Measurements from ENCODE around the gene CFAP92. TPM values are rescaled to one million over a fixed set of nuclear protein-coding genes. Genes with fewer than 3 reads are reported as not detected.

The CFAP92 gene
- total RNA-seq, 1 experiment from 2014 or later, result 0.92 TPM

GRCh38 chr3:129016720-129017483 lies 23.0 kb upstream of the CFAP92 start:
- H3K14ac ChIP-seq (ENCODE audit: insufficient read depth, low read length), result no peak overlapping the region
- TF ChIP-seq CTCF (conservative IDR thresholded peaks at IDR 0.05), result no peak
- Mint-ChIP-seq H3K9me3 (no peaks in the 10 kb centered on the region), H3K27ac (no peak overlapping the region; a peak in 1 of 7 replicates), H3K27me3 (ENCODE audit: low read depth) (peaks cover 13% of the 10 kb centered on the region), H3K4me1 (peaks cover 2 to 15% of the 10 kb centered on the region in 2 experiments), H3K36me3 (ENCODE audit: insufficient read depth in 1 of 3, low read depth in 3 of 3) (no peaks in the 10 kb centered on the region), H3K4me3 (no peak overlapping the region)
- H3K9me3 ChIP-seq (ENCODE audit: control insufficient read depth, low read depth, low read length), result no peaks in the 10 kb centered on the region
- no peak overlapping the region for H3K27ac ChIP-seq (ENCODE audit: insufficient read length, low read depth, low read length)
- H2BK120ac ChIP-seq (ENCODE audit: low read depth, low read length, poor library complexity, severe bottlenecking), result no peak overlapping the region
- no peaks in the 10 kb centered on the region for H3K79me1 ChIP-seq (ENCODE audit: insufficient read depth, low read depth, low read length, poor library complexity, severe bottlenecking)
- H3K56ac ChIP-seq (ENCODE audit: insufficient read length, low read depth, low read length), result no peak overlapping the region
- no peak overlapping the region for H2AK5ac ChIP-seq (ENCODE audit: insufficient read length, low read length)
- no peaks in the 10 kb centered on the region for H3K4me1 ChIP-seq (ENCODE audit: insufficient read depth, low read length)
- no peak overlapping the region for H4K91ac ChIP-seq (ENCODE audit: insufficient read length, low read depth, low read length)
- no peak overlapping the region for H3K4ac ChIP-seq (ENCODE audit: low read depth, low read length)
- no peaks in the 10 kb centered on the region for H3K79me2 ChIP-seq (ENCODE audit: insufficient read depth, low read length)
- H4K20me1 ChIP-seq (ENCODE audit: control insufficient read depth, insufficient read depth, insufficient read length), result no peaks in the 10 kb centered on the region
- no peak overlapping the region for H2BK20ac ChIP-seq (ENCODE audit: low read depth, low read length, poor library complexity, severe bottlenecking)
- no peak overlapping the region for H3K18ac ChIP-seq (ENCODE audit: insufficient read length, low read depth, low read length)
- no peak overlapping the region for H3T11ph ChIP-seq (ENCODE audit: low read length)
- H4K5ac ChIP-seq (ENCODE audit: insufficient read length, low read depth, low read length), result no peak overlapping the region
- no peak overlapping the region for H3K23ac ChIP-seq (ENCODE audit: insufficient read length, low read depth, low read length)
- no CpG with 5 or more reads among the region's 14 CpGs for WGBS (ENCODE audit: extremely low coverage, insufficient read length, low lambda C conversion rate)
- no peaks in the 10 kb centered on the region for H3K23me2 ChIP-seq (ENCODE audit: insufficient read length, low read depth, low read length, poor library complexity, severe bottlenecking)
- H3K27me3 ChIP-seq (ENCODE audit: insufficient read depth, low read length), result no peaks in the 10 kb centered on the region
- H3K9ac ChIP-seq (ENCODE audit: extremely low read depth, insufficient read length, low read length), result no peak overlapping the region
- no peak for DNase-seq
- no peak overlapping the region for H2BK15ac ChIP-seq (ENCODE audit: low read depth, low read length)
- no peak overlapping the region for H2BK12ac ChIP-seq (ENCODE audit: insufficient read length, low read depth, low read length)
- H2AFZ ChIP-seq (ENCODE audit: low read length), result no peak overlapping the region
- no peak overlapping the region for H4K8ac ChIP-seq (replicated peaks; ENCODE audit: insufficient read length, low read depth, low read length)
- no peak overlapping the region for H2BK5ac ChIP-seq (ENCODE audit: insufficient read length, low read length)
- no peak overlapping the region for H3K4me2 ChIP-seq (ENCODE audit: insufficient read depth, insufficient read length, low read length)
